Heart right ventricle (tissue), 16 donors: ENCODE data around the gene KCNIP1. TPM values are rescaled to one million over a fixed set of nuclear protein-coding genes. Genes with fewer than 3 reads are reported as not detected.

Experiments
- ATAC-seq, 8 donors: fragments of 200-7000 bp; cut with Tn5 transposase; one replicate each; pipeline ENCODE4 v1.9.1; 2020; ENCODE audit warnings: mild to moderate bottlenecking in 8 of 8, moderate library complexity in 8 of 8, moderate number of reproducible peaks in 1 of 8
- DNase-seq, 2 donors: peaks; one replicate each; pipeline ENCODE4 v3.0.0-alpha.2; 2020
- H3K27ac ChIP-seq, 10 donors: fragments of 200-600 bp; sonication (generic) in 2 of 10; one replicate each; pipeline versions ENCODE4 v1.5.0 to v1.8.0; 2020 to 2022; ENCODE audit warnings: mild to moderate bottlenecking in 3 of 10
- H3K27me3 ChIP-seq, 7 donors: fragments of 200-600 bp; one replicate each; pipeline ENCODE4 v1.8.0; 2021 to 2022; ENCODE audit warnings: mild to moderate bottlenecking in 2 of 7
- H3K36me3 ChIP-seq, 9 donors: fragments of 200-600 bp; sonication (generic) in 1 of 9; one replicate each; pipeline versions ENCODE4 v1.5.0 to v1.8.0; 2020 to 2022; ENCODE audit warnings: mild to moderate bottlenecking in 2 of 9
- H3K4me1 ChIP-seq, 9 donors: fragments of 200-600 bp; sonication (generic) in 1 of 9; one replicate each; pipeline versions ENCODE4 v1.5.0 to v1.8.0; 2020 to 2022; ENCODE audit warnings: mild to moderate bottlenecking in 4 of 9
- H3K4me3 ChIP-seq, 10 donors: fragments of 200-600 bp; sonication (generic) in 2 of 10; one replicate each; pipeline versions ENCODE4 v1.5.0 to v1.8.0; 2020 to 2022; ENCODE audit warnings: mild to moderate bottlenecking in 7 of 10, moderate library complexity in 2 of 10
- H3K9me3 ChIP-seq, 11 donors: fragments of 200-600 bp in 10 of 11; sonication (generic) in 2 of 11; one replicate each; pipeline versions ENCODE4 v1.5.0 to v1.8.0; 2013 to 2022; ENCODE audit warnings: mild to moderate bottlenecking in 2 of 11, control low read depth in 1 of 11, moderate library complexity in 1 of 11
- CTCF ChIP-seq, 9 donors: fragments of 200-600 bp; sonication (generic) in 2 of 9; IDR thresholded peaks; one replicate each; pipeline versions ENCODE4 v1.5.0 to v1.8.0; 2021 to 2022; ENCODE audit warnings: antibody characterized with exemption in 9 of 9, mild to moderate bottlenecking in 5 of 9, moderate library complexity in 1 of 9
- WGBS, 2 donors: extraction: QIAGEN DNeasy Blood & Tissue Kit; methylation state at CpG; one replicate each; pipeline ENCODE4 v1.1.7; 2013; ENCODE audit warnings: inconsistent platforms in 1 of 2; 5-methylcytosine and 5-hydroxymethylcytosine counted together
- intact Hi-C, 10 donors: fragments of 100-400 bp; cut with DNase I; formaldehyde crosslinking; loops; one replicate each; pipeline versions ENCODE4 v1.11.1 to v1.14.2; 2022
- polyA plus RNA-seq, 2 donors: library from polyadenylated mRNA; stranded (reverse); fragments of 200-250 nt; gene quantifications; one replicate each; pipeline ENCODE4 v1.2.3, GENCODE V29; 2013
- total RNA-seq, 10 donors: library from RNA; stranded (reverse); fragmentation: NEBNext Ultra II Directional in 3 of 10; extraction: Animal tissue kit (Norgen Biotek cat#: 25700) in 3 of 10; gene quantifications; one replicate each; pipeline versions ENCODE4 v1.2.1 to v1.2.4, GENCODE V29; 2021 to 2023
- donor health status: Arrhythmogenic right ventricular cardiomyopathy.
- donor health status: ischemic (EF 13 %, LVEDD 7.1; RV severe dilation, severe dysfunction).
- donor health status: healthy with polysubstance abuse.
- donor health status: DM: no; HTN: yes; CAD: no.
- donor health status: DM: no; HTN: no; CAD: no.
- donor health status: ischemic (EF 25% LVEDD 6.9; RV normal size, moderate dysfunction).
- donor health status: ischemic (EF 25% LVEDD 5.7; RV mildly dilated, moderate dysfunction).
- donor health status: healthy.
- donor health status: DM: yes; HTN: yes; CAD: no.
- donor health status: Ischemic cardiomyopathy.
- donor health status: ischemic (EF 35%, LVEDD 5.7; RV mildly dilated, moderate dysfunction).
- donor health status: nonischemic (EF 11% LVEDD 7.7; RV severe dilation, severe dysfunction).
- donor health status: DM: yes; HTN: yes; CAD: no.
- donor health status: PGD.
- donor health status: ischemic (EF 29% LVEDD 5.4; RV normal size, mild dysfunction).
- donor health status: nonischemic (EF 23%, LVEDD 6.1; RV moderate dilation, normal function).

Gene KCNIP1
- total and polyA plus RNA-seq, 12 donors: 0.06 to 0.67 (median 0.21) TPM; not detected in 7

GRCh38 chr5:170643591-170643990 is 139.8 kb downstream of the KCNIP1 start:
- H3K27ac ChIP-seq: no peak overlapping the region
- ATAC-seq: no peak
- H3K9me3 ChIP-seq: no peaks in the 10 kb centered on the region
- H3K4me3 ChIP-seq: no peak overlapping the region
- H3K4me1 ChIP-seq: peaks cover 0 to 10% (median 0%) of the 10 kb centered on the region in 9 donors
- 72 to 76% methylated on average over 6 of the region's 6 CpGs for WGBS, 2 donors
- peaks cover 0 to 3% (median 0%) of the 10 kb centered on the region in 7 donors for H3K27me3 ChIP-seq
- no peaks in the 10 kb centered on the region for H3K36me3 ChIP-seq
- intact Hi-C loops: loop anchor here in 1 of 10 donors (10.0 kb wide), 1 partner anchor 691 kb away; no protein-coding TSS in a partner anchor
- TF ChIP-seq CTCF (IDR thresholded peaks at IDR 0.05): no peak
- DNase-seq: no peak

GRCh38 chr5:170644501-170644900 is 140.7 kb downstream of the KCNIP1 start:
- Histone ChIP-seq H3K4me1 (peaks cover 0 to 7% (median 0%) of the 10 kb centered on the region in 9 donors), H3K36me3 (no peaks in the 10 kb centered on the region), H3K4me3 (no peak overlapping the region), H3K27me3 (peaks cover 0 to 3% (median 0%) of the 10 kb centered on the region in 7 donors), H3K27ac (no peak overlapping the region), H3K9me3 (no peaks in the 10 kb centered on the region)
- DNase-seq (no peak), ATAC-seq (no peak)
- TF ChIP-seq CTCF (IDR thresholded peaks at IDR 0.05): no peak
- intact Hi-C loops: loop anchor here in 1 of 10 donors (10.0 kb wide), 1 partner anchor 690 kb away; no protein-coding TSS in a partner anchor

- intact Hi-C loops: loop anchor here in 1 of 10 donors (10.0 kb wide), 1 partner anchor 686 kb away; no protein-coding TSS in a partner anchor
- no peak for TF ChIP-seq CTCF (IDR thresholded peaks at IDR 0.05)
- ATAC-seq: no peak
- H3K27ac ChIP-seq: no peak overlapping the region
- H3K27me3 ChIP-seq: peaks cover 0 to 3% (median 0%) of the 10 kb centered on the region in 7 donors
- no peaks in the 10 kb centered on the region for H3K9me3 ChIP-seq
- H3K4me1 ChIP-seq: peaks cover 0 to 2% (median 0%) of the 10 kb centered on the region in 9 donors
- WGBS, 2 donors: 84 to 85% methylated on average over 2 of the region's 2 CpGs
- no peaks in the 10 kb centered on the region for H3K36me3 ChIP-seq
- no peak for DNase-seq
- H3K4me3 ChIP-seq: no peak overlapping the region
Observed at GRCh38 chr5:170648541-170648940, 144.7 kb downstream of the KCNIP1 start.

- no peaks in the 10 kb centered on the region for H3K27me3 ChIP-seq
- peaks cover 0 to 2% (median 0%) of the 10 kb centered on the region in 9 donors for H3K4me1 ChIP-seq
- no peak for TF ChIP-seq CTCF (IDR thresholded peaks at IDR 0.05)
- DNase-seq (no peak), ATAC-seq (no peak)
- H3K9me3 ChIP-seq: no peaks in the 10 kb centered on the region
- WGBS, 2 donors: 64 to 76% methylated on average over 2 of the region's 2 CpGs
- H3K36me3 ChIP-seq: no peaks in the 10 kb centered on the region
- no peak overlapping the region for H3K27ac ChIP-seq
- intact Hi-C loops: no loop called here
- no peak overlapping the region for H3K4me3 ChIP-seq
Observed at GRCh38 chr5:170650850-170651249, 147.0 kb downstream of the KCNIP1 start.
